WI38 (cell line): Measurements from ENCODE around the gene PMPCA.

Experiments
- H3K4me3 ChIP-seq: 2 replicates; pipeline ENCODE4 v1.5.1; 2011; ENCODE audit warnings: low read depth, mild to moderate bottlenecking, control low read depth, low read length
- CTCF ChIP-seq: IDR thresholded peaks from 2 replicates; pipeline ENCODE4 v1.5.1; 2012; ENCODE audit warnings: low read depth, mild to moderate bottlenecking, control low read depth, low read length

Gene PMPCA

DNA sequence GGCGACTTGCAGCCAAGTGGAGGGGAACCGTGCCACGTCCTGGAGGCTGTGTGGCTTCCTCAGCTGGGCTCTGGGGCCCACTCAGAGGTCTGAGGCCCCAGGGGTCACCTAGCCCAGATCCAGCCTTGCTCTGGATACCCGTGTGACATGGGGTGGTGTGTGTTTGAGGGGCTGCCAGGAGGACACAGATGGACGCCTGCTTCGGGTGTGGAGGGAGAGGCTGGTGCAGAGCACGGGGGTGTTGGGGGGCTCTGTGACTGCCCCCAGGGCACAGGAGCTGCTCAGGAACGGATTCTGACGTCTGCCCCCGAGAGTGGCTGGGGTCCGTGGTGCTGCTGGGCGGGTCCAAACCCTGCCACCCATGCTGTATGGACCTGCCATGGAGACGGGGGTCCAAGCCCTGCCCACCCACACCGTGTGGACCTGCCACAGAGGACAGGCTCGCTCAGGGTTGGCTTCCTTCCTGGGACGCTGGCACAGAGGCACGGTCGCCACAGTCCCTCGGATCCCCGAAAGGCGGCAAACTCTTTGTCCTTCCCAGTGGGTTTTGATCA, 18.7 kb downstream of the PMPCA start:
- TF ChIP-seq CTCF, result no peak
- no peak overlapping the region for H3K4me3 ChIP-seq

- no peak overlapping the region for H3K4me3 ChIP-seq
- TF ChIP-seq CTCF, result no peak
These were observed 19.4 kb downstream of the PMPCA start for GRCh38 chr9:136429683-136430491.

DNA sequence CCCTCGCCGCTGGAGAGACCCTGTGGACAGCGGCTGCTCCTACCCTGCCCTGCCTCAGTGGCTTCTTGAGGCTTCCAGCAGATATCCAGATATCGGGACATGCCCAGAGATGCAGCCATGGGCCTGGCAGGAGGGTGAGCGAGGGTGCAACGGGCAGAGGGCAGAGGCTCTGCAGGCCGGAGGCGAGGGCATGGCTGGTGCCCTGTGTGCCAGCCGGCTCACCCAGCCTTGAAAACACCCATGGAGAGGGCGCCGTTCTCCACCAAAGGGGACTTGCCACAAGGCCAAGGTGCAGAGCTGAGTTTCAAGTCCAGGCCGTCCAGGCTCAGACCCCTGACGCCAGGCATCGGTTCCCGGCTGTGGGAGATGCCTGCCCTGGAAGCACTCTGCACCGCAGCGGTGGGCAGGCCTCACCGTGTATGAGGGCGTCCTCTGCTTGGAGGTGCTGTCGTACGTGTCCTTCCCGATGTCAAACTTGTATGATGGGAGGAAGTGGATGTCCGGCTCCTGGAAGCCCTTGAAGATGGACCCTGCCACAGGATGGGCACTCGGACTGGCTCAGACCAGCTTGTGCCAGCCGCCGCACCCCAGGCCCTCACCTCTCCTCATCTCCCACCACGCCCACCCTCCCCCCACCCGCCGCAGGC, 20.3 kb downstream of the PMPCA start:
- no peak for TF ChIP-seq CTCF
- no peak overlapping the region for H3K4me3 ChIP-seq

- no peak for TF ChIP-seq CTCF
- H3K4me3 ChIP-seq, result no peak overlapping the region
These were observed 21.4 kb downstream of the PMPCA start for GRCh38 chr9:136431782-136432350.

- no peak for TF ChIP-seq CTCF
- H3K4me3 ChIP-seq, result no peak overlapping the region
These were observed 22.1 kb downstream of the PMPCA start for GRCh38 chr9:136432591-136432990.

GRCh38 chr9:136433043-136433715, 22.7 kb downstream of the PMPCA start:
- H3K4me3 ChIP-seq, result no peak overlapping the region
- no peak for TF ChIP-seq CTCF
